GM12878 (cell line): Measurements from ENCODE around the gene DCLRE1B.

Experiments used
- EP300 ChIP-seq, 2 experiments: fragments of 150-350 bp in 1 of 2; IDR thresholded peaks; 2 replicates each; pipeline ENCODE4 v1.6.1; 2011 to 2012; ENCODE audit warnings: low read depth in 2 of 2, low read length in 2 of 2, borderline replicate concordance in 1 of 2, improper control_type of control experiment in 1 of 2, inconsistent platforms in 1 of 2; ENCODE audit not compliant: control insufficient read depth in 1 of 2
- HCFC1 ChIP-seq: fragments of 150-350 bp; IDR thresholded peaks from 2 replicates; pipeline ENCODE4 v1.6.1; 2014; ENCODE audit warnings: low read length
- HDAC6 ChIP-seq: fragments of 200-600 bp; sonication (generic); IDR thresholded peaks from one replicate; pipeline ENCODE4 v1.8.0; 2017; ENCODE audit warnings: antibody characterized with exemption; ENCODE audit not compliant: unreplicated experiment
- JUND ChIP-seq: IDR thresholded peaks from 2 replicates; pipeline ENCODE4 v1.6.1; 2012; ENCODE audit warnings: low read depth, mild to moderate bottlenecking, low read length, improper control_type of control experiment, moderate library complexity
- MYC ChIP-seq: IDR thresholded peaks from 2 replicates; pipeline ENCODE4 v1.6.1; 2011; ENCODE audit warnings: mild to moderate bottlenecking, low read length, moderate library complexity, inconsistent platforms; ENCODE audit not compliant: insufficient read depth, insufficient replicate concordance, insufficient read length, severe bottlenecking
- POLR2A ChIP-seq: IDR thresholded peaks from 2 replicates; pipeline ENCODE4 v1.6.1; 2011; ENCODE audit warnings: low read depth, mild to moderate bottlenecking, low read length
- RAD21 ChIP-seq: IDR thresholded peaks from 2 replicates; pipeline ENCODE4 v1.6.1; 2011; ENCODE audit warnings: mild to moderate bottlenecking, low read depth, low read length, moderate library complexity; ENCODE audit not compliant: insufficient read depth
- SIN3A ChIP-seq: IDR thresholded peaks from 2 replicates; pipeline ENCODE4 v1.6.1; 2012; ENCODE audit warnings: low read depth, low read length, improper control_type of control experiment
- SMAD1 ChIP-seq: fragments of 450-650 bp; IDR thresholded peaks from 2 replicates; pipeline ENCODE4 v1.6.1; 2018; ENCODE audit warnings: mild to moderate bottlenecking, low read depth; ENCODE audit not compliant: partially characterized antibody
- SUZ12 ChIP-seq: fragments of 200-600 bp; sonication (generic); IDR thresholded peaks from one replicate; pipeline ENCODE4 v1.6.1; 2018; ENCODE audit warnings: antibody characterized with exemption, mild to moderate bottlenecking; ENCODE audit not compliant: unreplicated experiment
- TF ChIP-seq, protein P1 (sequence below): IDR thresholded peaks from 2 replicates; pipeline ENCODE4 v1.6.1; 2011; ENCODE audit warnings: low read depth, low read length, improper control_type of control experiment, borderline replicate concordance
- TF ChIP-seq, protein P2 (sequence below): fragments of 450-650 bp; IDR thresholded peaks from 2 replicates; pipeline ENCODE4 v1.6.1; 2017; ENCODE audit warnings: mild to moderate bottlenecking, moderate library complexity
- TF ChIP-seq, protein P3 (sequence below), 3 experiments: IDR thresholded peaks in 2 of 3; conservative IDR thresholded peaks in 1 of 3; 2 replicates each; pipeline ENCODE4 v1.5.1; 2011; ENCODE audit warnings: low read depth in 3 of 3, low read length in 3 of 3, mild to moderate bottlenecking in 3 of 3, control low read depth in 2 of 3, moderate library complexity in 2 of 3, inconsistent platforms in 1 of 3, mixed read lengths in 1 of 3; ENCODE audit not compliant: control insufficient read depth in 2 of 3, insufficient read depth in 1 of 3; ENCODE audit errors: extremely low read depth in 1 of 3
- TF ChIP-seq, protein P4 (sequence below): fragments of 450-650 bp; IDR thresholded peaks from 2 replicates; pipeline ENCODE4 v1.6.1; 2018; ENCODE audit warnings: mild to moderate bottlenecking, low read depth, moderate library complexity; ENCODE audit not compliant: partially characterized antibody

DNA sequence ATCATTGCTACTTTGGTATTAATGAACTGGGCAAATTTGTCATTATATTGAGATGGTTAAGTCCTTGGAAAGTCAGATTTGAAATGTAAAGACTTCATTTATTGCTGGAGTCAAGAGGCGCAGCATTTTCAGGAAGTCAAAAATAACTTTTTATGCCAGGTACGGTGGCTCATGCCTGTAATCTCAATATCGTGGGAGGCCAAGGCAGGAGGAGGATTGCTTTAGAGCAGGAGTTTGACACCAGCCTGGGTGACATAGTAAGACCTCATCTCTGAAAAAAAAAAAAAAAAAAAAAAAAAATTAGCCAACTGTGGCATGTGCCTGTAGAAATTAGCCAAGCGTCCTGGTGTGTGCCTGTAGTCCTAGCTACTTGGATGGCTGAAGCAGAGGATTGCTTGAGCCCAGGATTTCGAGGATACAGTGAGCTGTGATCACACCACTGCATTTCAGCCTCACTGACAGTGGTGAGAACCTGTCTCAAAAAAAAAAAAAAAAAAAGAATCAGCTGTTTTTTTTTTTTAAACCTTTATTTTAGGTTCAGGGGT is 29.5 kb downstream of the DCLRE1B start:
- TF ChIP-seq MYC (no peak), POLR2A (no peak), SMAD1 (no peak), SUZ12 (no peak), HCFC1 (no peak), HDAC6 (no peak), SIN3A (no peak), RAD21 (no peak), EP300 (IDR thresholded peaks at IDR 0.05; ENCODE audit: borderline replicate concordance in 1 of 2, control insufficient read depth in 1 of 2, low read depth in 2 of 2, low read length in 2 of 2) (no peak), JUND (no peak)
- TF ChIP-seq, protein P1, sequence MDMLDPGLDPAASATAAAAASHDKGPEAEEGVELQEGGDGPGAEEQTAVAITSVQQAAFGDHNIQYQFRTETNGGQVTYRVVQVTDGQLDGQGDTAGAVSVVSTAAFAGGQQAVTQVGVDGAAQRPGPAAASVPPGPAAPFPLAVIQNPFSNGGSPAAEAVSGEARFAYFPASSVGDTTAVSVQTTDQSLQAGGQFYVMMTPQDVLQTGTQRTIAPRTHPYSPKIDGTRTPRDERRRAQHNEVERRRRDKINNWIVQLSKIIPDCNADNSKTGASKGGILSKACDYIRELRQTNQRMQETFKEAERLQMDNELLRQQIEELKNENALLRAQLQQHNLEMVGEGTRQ, result no peak
- TF ChIP-seq, protein P2, sequence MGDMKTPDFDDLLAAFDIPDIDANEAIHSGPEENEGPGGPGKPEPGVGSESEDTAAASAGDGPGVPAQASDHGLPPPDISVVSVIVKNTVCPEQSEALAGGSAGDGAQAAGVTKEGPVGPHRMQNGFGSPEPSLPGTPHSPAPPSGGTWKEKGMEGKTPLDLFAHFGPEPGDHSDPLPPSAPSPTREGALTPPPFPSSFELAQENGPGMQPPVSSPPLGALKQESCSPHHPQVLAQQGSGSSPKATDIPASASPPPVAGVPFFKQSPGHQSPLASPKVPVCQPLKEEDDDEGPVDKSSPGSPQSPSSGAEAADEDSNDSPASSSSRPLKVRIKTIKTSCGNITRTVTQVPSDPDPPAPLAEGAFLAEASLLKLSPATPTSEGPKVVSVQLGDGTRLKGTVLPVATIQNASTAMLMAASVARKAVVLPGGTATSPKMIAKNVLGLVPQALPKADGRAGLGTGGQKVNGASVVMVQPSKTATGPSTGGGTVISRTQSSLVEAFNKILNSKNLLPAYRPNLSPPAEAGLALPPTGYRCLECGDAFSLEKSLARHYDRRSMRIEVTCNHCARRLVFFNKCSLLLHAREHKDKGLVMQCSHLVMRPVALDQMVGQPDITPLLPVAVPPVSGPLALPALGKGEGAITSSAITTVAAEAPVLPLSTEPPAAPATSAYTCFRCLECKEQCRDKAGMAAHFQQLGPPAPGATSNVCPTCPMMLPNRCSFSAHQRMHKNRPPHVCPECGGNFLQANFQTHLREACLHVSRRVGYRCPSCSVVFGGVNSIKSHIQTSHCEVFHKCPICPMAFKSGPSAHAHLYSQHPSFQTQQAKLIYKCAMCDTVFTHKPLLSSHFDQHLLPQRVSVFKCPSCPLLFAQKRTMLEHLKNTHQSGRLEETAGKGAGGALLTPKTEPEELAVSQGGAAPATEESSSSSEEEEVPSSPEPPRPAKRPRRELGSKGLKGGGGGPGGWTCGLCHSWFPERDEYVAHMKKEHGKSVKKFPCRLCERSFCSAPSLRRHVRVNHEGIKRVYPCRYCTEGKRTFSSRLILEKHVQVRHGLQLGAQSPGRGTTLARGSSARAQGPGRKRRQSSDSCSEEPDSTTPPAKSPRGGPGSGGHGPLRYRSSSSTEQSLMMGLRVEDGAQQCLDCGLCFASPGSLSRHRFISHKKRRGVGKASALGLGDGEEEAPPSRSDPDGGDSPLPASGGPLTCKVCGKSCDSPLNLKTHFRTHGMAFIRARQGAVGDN, result no peak
- TF ChIP-seq, protein P3, sequence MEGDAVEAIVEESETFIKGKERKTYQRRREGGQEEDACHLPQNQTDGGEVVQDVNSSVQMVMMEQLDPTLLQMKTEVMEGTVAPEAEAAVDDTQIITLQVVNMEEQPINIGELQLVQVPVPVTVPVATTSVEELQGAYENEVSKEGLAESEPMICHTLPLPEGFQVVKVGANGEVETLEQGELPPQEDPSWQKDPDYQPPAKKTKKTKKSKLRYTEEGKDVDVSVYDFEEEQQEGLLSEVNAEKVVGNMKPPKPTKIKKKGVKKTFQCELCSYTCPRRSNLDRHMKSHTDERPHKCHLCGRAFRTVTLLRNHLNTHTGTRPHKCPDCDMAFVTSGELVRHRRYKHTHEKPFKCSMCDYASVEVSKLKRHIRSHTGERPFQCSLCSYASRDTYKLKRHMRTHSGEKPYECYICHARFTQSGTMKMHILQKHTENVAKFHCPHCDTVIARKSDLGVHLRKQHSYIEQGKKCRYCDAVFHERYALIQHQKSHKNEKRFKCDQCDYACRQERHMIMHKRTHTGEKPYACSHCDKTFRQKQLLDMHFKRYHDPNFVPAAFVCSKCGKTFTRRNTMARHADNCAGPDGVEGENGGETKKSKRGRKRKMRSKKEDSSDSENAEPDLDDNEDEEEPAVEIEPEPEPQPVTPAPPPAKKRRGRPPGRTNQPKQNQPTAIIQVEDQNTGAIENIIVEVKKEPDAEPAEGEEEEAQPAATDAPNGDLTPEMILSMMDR (IDR thresholded peaks at IDR 0.05 in 2 of 3, conservative IDR thresholded peaks at IDR 0.05 in 1 of 3; ENCODE audit: control insufficient read depth in 2 of 3, extremely low read depth in 1 of 3, insufficient read depth in 1 of 3, low read depth in 3 of 3, low read length in 3 of 3), result no peak
- TF ChIP-seq, protein P4, sequence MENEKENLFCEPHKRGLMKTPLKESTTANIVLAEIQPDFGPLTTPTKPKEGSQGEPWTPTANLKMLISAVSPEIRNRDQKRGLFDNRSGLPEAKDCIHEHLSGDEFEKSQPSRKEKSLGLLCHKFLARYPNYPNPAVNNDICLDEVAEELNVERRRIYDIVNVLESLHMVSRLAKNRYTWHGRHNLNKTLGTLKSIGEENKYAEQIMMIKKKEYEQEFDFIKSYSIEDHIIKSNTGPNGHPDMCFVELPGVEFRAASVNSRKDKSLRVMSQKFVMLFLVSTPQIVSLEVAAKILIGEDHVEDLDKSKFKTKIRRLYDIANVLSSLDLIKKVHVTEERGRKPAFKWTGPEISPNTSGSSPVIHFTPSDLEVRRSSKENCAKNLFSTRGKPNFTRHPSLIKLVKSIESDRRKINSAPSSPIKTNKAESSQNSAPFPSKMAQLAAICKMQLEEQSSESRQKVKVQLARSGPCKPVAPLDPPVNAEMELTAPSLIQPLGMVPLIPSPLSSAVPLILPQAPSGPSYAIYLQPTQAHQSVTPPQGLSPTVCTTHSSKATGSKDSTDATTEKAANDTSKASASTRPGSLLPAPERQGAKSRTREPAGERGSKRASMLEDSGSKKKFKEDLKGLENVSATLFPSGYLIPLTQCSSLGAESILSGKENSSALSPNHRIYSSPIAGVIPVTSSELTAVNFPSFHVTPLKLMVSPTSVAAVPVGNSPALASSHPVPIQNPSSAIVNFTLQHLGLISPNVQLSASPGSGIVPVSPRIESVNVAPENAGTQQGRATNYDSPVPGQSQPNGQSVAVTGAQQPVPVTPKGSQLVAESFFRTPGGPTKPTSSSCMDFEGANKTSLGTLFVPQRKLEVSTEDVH, result no peak
